H1 (cell line): Measurements from ENCODE around the gene ASXL2. TPM values are rescaled to one million over a fixed set of nuclear protein-coding genes. Genes with fewer than 3 reads are reported as not detected.
"Not testable (repeated sequence)": the region's sequence is repeated elsewhere in the genome, so short reads cannot be mapped to it uniquely, and the experiment has no call there.

ENCODE experiments used
- CTCF ChIA-PET: fragments of 300-600 bp; sonication (Branson Sonifier 250); formaldehyde crosslinking; loops from one replicate; lab custom pipeline; 2021; ENCODE audit not compliant: partially characterized antibody; lab: Charles Lee
- POLR2A ChIA-PET: fragments of 300-600 bp; sonication (Branson Sonifier 250); formaldehyde crosslinking; loops from one replicate; lab custom pipeline; 2021; ENCODE audit warnings: inconsistent platforms; ENCODE audit not compliant: partially characterized antibody; lab: Charles Lee
- DNase-seq, 2 experiments: peaks; one replicate each; pipeline versions ENCODE4 v3.0.0 to v3.0.0-alpha.2; 2010 to 2022; ENCODE audit warnings: low spot score in 2 of 2, low read depth in 1 of 2, mixed read lengths in 1 of 2
- FAIRE-seq: peaks from 2 replicates; lab custom pipeline; 2011; peaks lifted over from hg19 to GRCh38; lab: Jason Lieb, UNC
- H2AFZ ChIP-seq: 2 replicates; pipeline ENCODE4 v1.8.1; 2012; ENCODE audit warnings: low read length, inconsistent platforms
- H2AK5ac ChIP-seq: 2 replicates; pipeline ENCODE4 v1.6.1; 2013; ENCODE audit warnings: low read depth, low read length
- H2BK120ac ChIP-seq: replicated peaks from 2 replicates; pipeline ENCODE3; 2013; ENCODE audit warnings: low read depth, low read length, inconsistent platforms
- H2BK12ac ChIP-seq: 2 replicates; pipeline ENCODE4 v1.6.1; 2013; ENCODE audit warnings: low read depth, low read length
- H2BK15ac ChIP-seq: 2 replicates; pipeline ENCODE4 v1.6.1; 2013; ENCODE audit warnings: low read length
- H2BK20ac ChIP-seq: 2 replicates; pipeline ENCODE4 v1.6.1; 2013; ENCODE audit warnings: low read length
- H2BK5ac ChIP-seq: 2 replicates; pipeline ENCODE4 v1.6.1; 2013; ENCODE audit warnings: low read depth, low read length
- H3K14ac ChIP-seq: 2 replicates; pipeline ENCODE4 v1.6.1; 2013; ENCODE audit warnings: inconsistent platforms; ENCODE audit not compliant: insufficient read length
- H3K18ac ChIP-seq: 2 replicates; pipeline ENCODE4 v1.6.1; 2013; ENCODE audit warnings: low read length; ENCODE audit errors: extremely low read depth
- H3K23ac ChIP-seq: 2 replicates; pipeline ENCODE4 v1.6.1; 2013; ENCODE audit warnings: inconsistent platforms; ENCODE audit not compliant: insufficient read length
- H3K23me2 ChIP-seq: 2 replicates; pipeline ENCODE4 v1.6.1; 2013; ENCODE audit warnings: low read depth, low read length
- H3K27ac ChIP-seq: 2 replicates; pipeline ENCODE4 v1.6.1; 2011; ENCODE audit warnings: low read depth, low read length, inconsistent platforms
- H3K27me3 ChIP-seq, 4 experiments: replicated peaks in 1 of 4; 1 replicate in 1 of 4; 2 replicates in 3 of 4; pipeline versions ENCODE4 v1.6.1 to v1.8.1; 2011 to 2013; ENCODE audit warnings: low read length in 3 of 4, mild to moderate bottlenecking in 3 of 4, inconsistent platforms in 2 of 4, mixed read lengths in 2 of 4, moderate library complexity in 1 of 4; ENCODE audit not compliant: control insufficient read depth in 3 of 4, insufficient read depth in 3 of 4; ENCODE audit errors: extremely low read depth in 1 of 4
- H3K36me3 ChIP-seq, 4 experiments: 2 replicates each; pipeline versions ENCODE4 v1.6.1 to v1.8.1; 2011 to 2013; ENCODE audit warnings: mild to moderate bottlenecking in 4 of 4, low read length in 3 of 4, moderate library complexity in 2 of 4, control low read depth in 1 of 4, inconsistent platforms in 1 of 4; ENCODE audit not compliant: insufficient read depth in 4 of 4, control insufficient read depth in 2 of 4
- H3K4ac ChIP-seq: replicated peaks from 2 replicates; pipeline ENCODE3; 2013; ENCODE audit warnings: low read length, low read depth, mixed read lengths, inconsistent platforms; ENCODE audit not compliant: insufficient read length
- H3K4me1 ChIP-seq, 4 experiments: replicated peaks in 1 of 4; 1 replicate in 1 of 4; 2 replicates in 3 of 4; pipeline versions ENCODE4 v1.6.1 to v1.8.1; 2011 to 2013; ENCODE audit warnings: low read length in 3 of 4, inconsistent platforms in 2 of 4, mixed read lengths in 1 of 4; ENCODE audit not compliant: insufficient read depth in 4 of 4, control insufficient read depth in 3 of 4
- H3K4me2 ChIP-seq, 2 experiments: 2 replicates each; pipeline versions ENCODE4 v1.6.1 to v1.8.1; 2011 to 2013; ENCODE audit warnings: low read depth in 2 of 2, low read length in 2 of 2, control low read depth in 1 of 2, inconsistent platforms in 1 of 2, mild to moderate bottlenecking in 1 of 2; ENCODE audit not compliant: insufficient read depth in 1 of 2
- H3K4me3 ChIP-seq, 4 experiments: fragments of 200-600, 300-600 bp in 1 of 4; sonication (generic), shearing (Covaris generic), sonication (Bioruptor Twin) in 1 of 4; 2 replicates each; pipeline versions ENCODE4 v1.5.1 to v1.8.1; 2011 to 2016; ENCODE audit warnings: low read length in 4 of 4, low read depth in 3 of 4, control low read depth in 2 of 4, inconsistent platforms in 2 of 4, mild to moderate bottlenecking in 2 of 4, mixed read lengths in 1 of 4, moderate library complexity in 1 of 4; ENCODE audit not compliant: insufficient read depth in 2 of 4; ENCODE audit errors: extremely low read depth in 1 of 4
- H3K56ac ChIP-seq: replicated peaks from 2 replicates; pipeline ENCODE3; 2013; ENCODE audit warnings: low read depth, mild to moderate bottlenecking, mixed read lengths, low read length, inconsistent platforms; ENCODE audit not compliant: insufficient read length
- H3K79me1 ChIP-seq: 2 replicates; pipeline ENCODE4 v1.6.1; 2013; ENCODE audit warnings: low read depth, low read length, control low read depth
- H3K79me2 ChIP-seq, 2 experiments: 2 replicates each; pipeline versions ENCODE4 v1.6.1 to v1.8.1; 2012 to 2013; ENCODE audit warnings: low read length in 2 of 2, mild to moderate bottlenecking in 2 of 2, inconsistent platforms in 1 of 2; ENCODE audit not compliant: insufficient read depth in 2 of 2, control insufficient read depth in 1 of 2
- H3K9ac ChIP-seq, 4 experiments: replicated peaks in 1 of 4; 1 replicate in 1 of 4; 2 replicates in 3 of 4; pipeline versions ENCODE4 v1.6.1 to v1.8.1; 2011 to 2013; ENCODE audit warnings: low read depth in 3 of 4, low read length in 3 of 4, control low read depth in 2 of 4, mild to moderate bottlenecking in 2 of 4, moderate library complexity in 2 of 4, inconsistent platforms in 1 of 4; ENCODE audit errors: extremely low read depth in 1 of 4
- H3K9me3 ChIP-seq, 2 experiments: 2 replicates each; pipeline versions ENCODE4 v1.6.1 to v1.8.1; 2012 to 2013; ENCODE audit warnings: mild to moderate bottlenecking in 2 of 2, moderate library complexity in 2 of 2, control low read depth in 1 of 2, inconsistent platforms in 1 of 2, low read depth in 1 of 2, low read length in 1 of 2, mixed read lengths in 1 of 2; ENCODE audit not compliant: insufficient read depth in 2 of 2
- H4K20me1 ChIP-seq, 2 experiments: replicated peaks in 1 of 2; 2 replicates each; pipeline versions ENCODE3 to v1.8.1; 2011 to 2013; ENCODE audit warnings: inconsistent platforms in 2 of 2, low read length in 2 of 2, mild to moderate bottlenecking in 1 of 2; ENCODE audit not compliant: insufficient read depth in 2 of 2, control insufficient read depth in 1 of 2
- H4K5ac ChIP-seq: 2 replicates; pipeline ENCODE4 v1.6.1; 2013; ENCODE audit warnings: low read length, low read depth, mixed read lengths, inconsistent platforms; ENCODE audit not compliant: insufficient read length
- H4K8ac ChIP-seq: 2 replicates; pipeline ENCODE4 v1.8.0; 2013; ENCODE audit warnings: mild to moderate bottlenecking, moderate library complexity, low read length, inconsistent platforms; ENCODE audit not compliant: insufficient read depth; ENCODE audit errors: extremely low read depth
- H4K91ac ChIP-seq: replicated peaks from 2 replicates; pipeline ENCODE3; 2013; ENCODE audit warnings: low read length, mixed read lengths, inconsistent platforms; ENCODE audit not compliant: insufficient read length
- WGBS, 2 experiments: shearing (Covaris generic) in 1 of 2; methylation state at CpG; one replicate each; pipeline versions ENCODE4 v1.1.6 to v1.1.7; 2013 to 2015; ENCODE audit warnings: low lambda C conversion rate in 2 of 2, mixed read lengths in 2 of 2, inconsistent platforms in 1 of 2, low coverage in 1 of 2, missing lambda C conversion rate in 1 of 2; ENCODE audit not compliant: insufficient replicate concordance in 2 of 2, insufficient coverage in 1 of 2, insufficient read length in 1 of 2; ENCODE audit errors: extremely low coverage in 1 of 2, missing lambda C conversion rate in 1 of 2; 5-methylcytosine and 5-hydroxymethylcytosine counted together
- polyA plus RNA-seq, 7 experiments: library from polyadenylated mRNA; depleted of rRNA in 3 of 7; stranded (reverse) in 5 of 7; unstranded in 2 of 7; fragments of >200 nt in 5 of 7; fragments of 200-250 nt in 2 of 7; gene quantifications; 1 replicate in 5 of 7; 2 replicates in 1 of 7; 4 replicates in 1 of 7; pipeline versions ENCODE4 v1.2.1 to v1.2.3, GENCODE V29; 2011 to 2013; ENCODE audit warnings: missing spikeins in 2 of 7, mixed read lengths in 2 of 7
- total RNA-seq: library from RNA; stranded (reverse); fragmentation: NEBNext Ultra II Directional; extraction: Animal tissue kit (Norgen Biotek cat#: 25700); gene quantifications from 2 replicates; pipeline ENCODE4 v1.2.1, GENCODE V29; 2021

The ASXL2 gene
- total and polyA plus RNA-seq, 2 of the 8 experiments (the other 6 are each of a cell fraction or from before 2014, with no cell fraction given): 7.2 to 41.3 TPM

- not testable (repeated sequence) for H3K14ac ChIP-seq, H3K27ac ChIP-seq, H3K4me3 ChIP-seq, H2BK20ac ChIP-seq, H4K8ac ChIP-seq, H3K4me1 ChIP-seq, H2BK5ac ChIP-seq, H3K23me2 ChIP-seq, H3K27me3 ChIP-seq, H3K79me1 ChIP-seq, H2BK15ac ChIP-seq, H3K9ac ChIP-seq, H4K91ac ChIP-seq, H2AFZ ChIP-seq, H3K4me2 ChIP-seq, H2BK120ac ChIP-seq, H2AK5ac ChIP-seq, H3K18ac ChIP-seq, H3K23ac ChIP-seq, H4K20me1 ChIP-seq, H4K5ac ChIP-seq, H2BK12ac ChIP-seq, H3K56ac ChIP-seq, H3K9me3 ChIP-seq, H3K36me3 ChIP-seq, H3K4ac ChIP-seq, DNase-seq, FAIRE-seq
- CTCF ChIA-PET: interaction anchor here (1.3 kb wide), 1 partner anchor 19 kb away, joined by 3 read pairs; no protein-coding TSS in a partner anchor
- peaks cover 0 to 14% of the 10 kb centered on the region in 2 experiments; a peak in 2 of 4 replicates for H3K79me2 ChIP-seq
- POLR2A ChIA-PET: interaction anchor here (0.6 to 0.7 kb wide), 2 partner anchors 71 to 95 kb away, joined by 3 to 4 read pairs; no protein-coding TSS in a partner anchor
- WGBS, 2 experiments: 94% methylated on average over 6 of the region's 7 CpGs; no CpG with 5 or more reads in 1 of the 2 experiments
Measured at GRCh38 chr2:25828532-25829376, 49.5 kb downstream of the ASXL2 start.
